Activated CD8-positive, alpha-beta memory T cell treated with anti-CD3 and anti-CD28 coated beads for 1 hour (primary cell): ENCODE data around the gene PRUNE2.
"Not testable (repeated sequence)": the region's sequence is repeated elsewhere in the genome, so short reads cannot be mapped to it uniquely, and the experiment has no call there.

ENCODE experiments used
- DNase-seq, 2 donors: peaks; one replicate each; pipeline ENCODE4 v3.0.0-alpha.2; 2020; ENCODE audit warnings: low read depth in 1 of 2; ENCODE audit errors: extremely low read depth in 1 of 2

The PRUNE2 gene

GRCh38 chr9:76873056-76873792, 32.7 kb downstream of the PRUNE2 start:
- no peak for DNase-seq

- no peak for DNase-seq
Measured at GRCh38 chr9:76868897-76869296, 37.0 kb downstream of the PRUNE2 start.

DNA sequence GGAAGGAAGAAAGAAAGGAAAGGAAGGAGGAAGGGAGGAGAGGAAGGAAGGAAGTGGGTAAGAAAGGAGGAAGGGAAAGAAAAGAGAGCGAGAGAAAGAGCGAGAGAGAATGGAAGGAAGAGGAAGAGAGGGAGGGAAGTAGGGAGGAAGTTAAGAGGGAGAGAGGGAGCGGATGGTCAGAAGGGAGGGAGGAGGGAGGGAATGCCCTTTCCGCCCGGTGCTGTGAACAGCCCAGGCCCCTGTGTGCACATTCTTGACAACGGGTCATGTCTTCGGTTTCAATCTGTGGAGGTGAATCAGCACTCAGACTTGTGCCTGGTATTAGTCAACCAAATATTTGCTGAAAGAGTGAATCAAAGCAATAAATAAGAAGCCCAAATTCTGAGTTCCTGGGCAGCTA, 39.2 kb downstream of the PRUNE2 start:
- no peak for DNase-seq

GRCh38 chr9:76863832-76864231, 42.1 kb downstream of the PRUNE2 start:
- no peak for DNase-seq

GRCh38 chr9:76859860-76860259, 46.1 kb downstream of the PRUNE2 start:
- DNase-seq, result no peak

DNA sequence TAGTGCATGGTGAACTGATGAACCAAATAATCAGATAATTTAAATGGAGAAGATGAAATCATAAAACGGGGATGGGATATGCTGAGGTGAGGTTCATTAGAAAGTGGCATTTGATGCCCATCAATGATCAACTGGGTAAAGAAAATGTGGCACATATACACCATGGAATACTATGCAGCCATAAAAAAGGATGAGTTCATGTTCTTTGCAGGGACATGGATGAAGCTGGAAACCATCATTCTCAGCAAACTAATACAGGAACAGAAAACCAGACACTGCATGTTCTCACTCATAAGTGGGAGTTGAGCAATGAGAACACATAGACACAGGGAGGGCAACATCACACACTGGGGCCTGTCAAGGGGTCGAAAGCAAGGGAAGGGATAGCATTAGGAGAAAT, 47.7 kb downstream of the PRUNE2 start:
- not testable (repeated sequence) for DNase-seq

- no peak for DNase-seq
Measured at GRCh38 chr9:76856016-76856415, 49.9 kb downstream of the PRUNE2 start.

DNA sequence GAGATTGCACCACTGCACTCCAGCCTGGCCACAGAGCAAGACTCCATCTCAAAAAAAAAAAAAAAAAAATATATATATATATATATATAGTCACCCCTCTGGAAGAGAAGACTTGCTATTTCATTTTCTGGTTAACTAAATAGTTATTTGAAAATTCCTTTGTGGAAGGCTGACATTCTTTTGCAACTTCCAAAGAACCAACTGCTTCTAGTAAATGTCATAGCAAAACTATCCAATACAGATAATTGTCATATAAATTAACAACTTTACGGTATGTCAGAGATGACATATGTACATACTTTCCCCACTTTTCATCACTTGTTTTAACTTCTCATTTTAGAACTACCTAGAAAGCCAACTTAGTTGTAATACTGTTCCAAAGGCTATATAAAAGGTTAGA, 50.9 kb downstream of the PRUNE2 start:
- DNase-seq, result no peak

GRCh38 chr9:76852026-76852425, 53.9 kb downstream of the PRUNE2 start:
- no peak for DNase-seq

DNA sequence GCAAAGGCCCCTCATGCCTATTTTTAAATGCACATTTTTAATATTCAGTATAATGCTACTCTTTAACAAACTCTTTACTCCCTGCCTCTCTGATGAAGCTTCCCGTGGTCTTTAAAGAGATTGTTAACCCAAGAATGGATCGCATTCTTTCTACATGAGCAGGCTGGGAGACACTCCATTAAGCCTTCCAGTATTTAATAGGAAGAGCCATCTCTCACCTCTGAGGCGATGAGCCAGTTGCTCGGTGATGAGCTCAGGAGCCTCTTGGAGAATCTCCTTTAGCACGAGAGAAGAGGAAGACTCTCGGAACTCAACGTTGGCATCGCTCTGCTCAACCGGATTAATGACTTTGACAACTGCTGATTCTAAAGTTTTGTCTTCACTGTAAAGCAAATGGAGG, 59.6 kb downstream of the PRUNE2 start:
- no peak for DNase-seq

DNA sequence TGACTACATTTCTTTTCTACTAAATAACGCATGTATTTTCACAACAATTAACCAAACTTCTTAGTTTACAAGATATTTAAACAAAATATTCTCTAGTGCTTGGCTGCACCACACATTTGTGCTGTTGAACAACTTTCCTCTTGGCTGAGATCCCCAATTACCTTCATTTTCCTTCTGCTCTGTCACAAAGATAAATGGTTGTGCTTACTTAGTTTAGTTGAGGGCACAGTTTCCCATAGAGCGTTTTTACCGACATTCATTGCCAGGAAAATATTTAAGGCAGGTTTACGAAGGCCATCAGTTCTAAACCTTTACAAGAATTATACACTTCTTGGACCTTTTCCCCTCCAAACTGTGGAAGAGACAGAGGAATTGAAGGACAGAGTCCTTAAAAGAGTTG, 60.7 kb downstream of the PRUNE2 start:
- no peak for DNase-seq

GRCh38 chr9:76835571-76836283, 70.2 kb downstream of the PRUNE2 start:
- no peak for DNase-seq

GRCh38 chr9:76828447-76828846, 77.5 kb downstream of the PRUNE2 start:
- no peak for DNase-seq

DNA sequence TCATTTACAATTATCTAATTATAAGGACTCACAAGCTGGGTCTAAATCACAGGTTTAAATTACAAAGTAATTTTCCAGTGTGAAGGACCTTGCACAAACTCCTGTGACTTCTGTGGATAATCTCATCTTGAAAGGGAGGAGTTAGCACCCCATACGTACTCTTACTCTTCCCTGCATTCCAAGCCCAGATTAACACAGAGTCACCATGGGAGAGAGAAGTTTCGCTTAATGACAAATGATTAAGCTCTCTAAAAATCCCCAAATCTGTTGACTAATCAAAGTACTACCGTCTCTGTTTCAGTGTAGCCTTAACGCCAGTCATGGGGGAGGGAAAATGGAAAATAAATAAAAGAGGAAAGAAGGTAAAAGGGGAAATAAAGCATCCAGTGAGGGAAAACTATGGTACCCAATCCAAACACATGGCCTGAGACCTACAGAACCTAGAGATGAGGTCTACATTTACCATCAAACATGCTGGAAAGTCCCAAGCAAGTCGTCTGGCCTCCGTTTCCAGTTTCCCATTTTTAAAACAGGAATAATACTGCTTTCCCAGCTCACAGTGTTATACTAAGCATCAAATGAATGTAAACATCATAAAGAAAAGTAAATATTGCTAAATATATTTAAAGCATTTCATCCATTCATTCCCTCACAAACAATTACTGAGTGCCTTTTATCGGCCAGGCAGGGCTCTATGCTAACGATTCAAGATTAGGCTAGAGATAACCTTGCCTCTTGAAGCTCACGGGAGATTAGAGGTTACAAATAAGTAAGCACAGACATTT, 78.4 kb downstream of the PRUNE2 start:
- no peak for DNase-seq

DNA sequence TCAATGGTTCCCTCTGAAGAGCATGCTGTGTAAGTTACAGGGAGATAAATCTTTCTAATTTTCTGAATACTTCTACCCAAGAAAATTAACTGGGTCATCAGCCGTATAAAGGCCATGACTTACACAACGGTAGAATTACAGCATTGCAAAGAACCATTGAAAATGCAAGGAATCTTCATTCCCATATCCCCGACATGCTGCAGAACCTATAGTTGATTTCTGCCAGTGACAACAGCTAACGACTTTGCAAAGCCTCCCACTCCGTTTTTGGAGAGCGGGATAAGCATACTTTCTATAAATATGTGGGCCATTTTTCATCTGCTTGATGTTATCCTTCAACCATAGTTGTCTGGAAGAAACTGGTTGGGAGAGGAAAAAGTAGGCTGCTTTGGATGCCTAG, 85.5 kb downstream of the PRUNE2 start:
- no peak for DNase-seq

DNA sequence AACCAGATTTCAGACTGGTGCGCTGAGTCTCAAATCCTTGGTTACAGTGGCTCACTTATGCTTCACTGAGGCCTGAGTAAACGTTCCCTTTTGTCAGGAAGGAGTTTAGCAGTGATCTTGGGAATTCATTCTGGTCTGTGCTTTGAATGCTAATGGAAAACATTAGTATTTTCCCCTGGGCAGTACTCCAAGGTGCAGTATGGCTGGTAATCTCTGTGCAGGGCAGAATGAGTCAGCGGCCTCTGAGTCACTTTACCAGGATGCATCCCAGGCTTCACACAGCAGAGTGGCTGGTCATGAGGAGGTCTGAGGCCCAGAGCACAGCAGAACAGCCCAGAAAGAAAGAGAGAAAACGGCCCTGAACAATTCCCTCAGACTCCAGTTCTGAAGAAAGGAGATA, 87.6 kb downstream of the PRUNE2 start:
- no peak for DNase-seq

DNA sequence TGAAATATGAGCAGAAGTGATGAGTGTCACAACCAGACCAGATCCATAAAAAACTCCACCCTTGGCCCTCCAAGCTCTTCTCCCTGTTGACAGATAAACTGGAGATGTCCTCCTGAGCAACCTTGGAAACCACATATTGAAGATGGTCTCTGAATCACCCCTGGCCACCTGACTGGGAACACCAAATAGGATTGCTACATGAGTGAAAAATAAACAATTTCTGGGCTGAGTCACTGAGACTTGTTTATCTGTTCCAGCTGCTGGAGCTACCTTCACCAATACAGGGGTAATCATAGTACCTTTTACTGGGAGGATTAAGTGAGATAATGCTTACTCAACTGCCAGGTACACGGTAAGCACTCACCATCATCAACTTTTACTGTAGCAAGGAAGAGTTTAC, 88.4 kb downstream of the PRUNE2 start:
- DNase-seq, result no peak

DNA sequence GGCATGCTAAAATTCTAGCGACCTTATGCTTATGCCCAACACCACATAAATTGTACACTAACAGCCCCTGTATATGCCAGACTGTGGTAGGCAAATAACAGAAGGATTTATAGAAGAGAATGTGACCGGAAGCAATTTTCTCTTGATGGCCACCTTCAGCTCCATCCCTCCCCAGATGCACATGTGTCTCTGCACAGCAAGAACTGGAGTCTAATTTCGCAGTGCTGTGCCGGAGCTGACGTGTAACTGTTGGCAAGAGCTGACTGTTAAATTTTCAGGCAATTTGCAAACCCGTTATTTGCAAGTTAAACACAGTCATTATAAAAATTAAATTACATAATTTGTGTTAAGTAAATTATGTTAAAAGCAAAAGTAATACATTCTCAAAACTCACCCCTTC, 93.3 kb downstream of the PRUNE2 start:
- no peak for DNase-seq

GRCh38 chr9:76810377-76810957, 95.4 kb downstream of the PRUNE2 start:
- no peak for DNase-seq

- no peak for DNase-seq
Measured at GRCh38 chr9:76808636-76809035, 97.3 kb downstream of the PRUNE2 start.

- DNase-seq, result no peak
Measured at GRCh38 chr9:76803762-76804161, 102.2 kb downstream of the PRUNE2 start.
